Upper lobe of left lung (tissue), 6 donors: Measurements from ENCODE around the gene BMPR2. TPM values are rescaled to one million over a fixed set of nuclear protein-coding genes. Genes with fewer than 3 reads are reported as not detected.

Experiments used
- ATAC-seq, 2 donors: fragments of 200-7000 bp; cut with Tn5 transposase; one replicate each; pipeline ENCODE4 v1.9.1; 2022; ENCODE audit warnings: mild to moderate bottlenecking in 2 of 2, moderate library complexity in 2 of 2; ENCODE audit not compliant: low FRiP score in 2 of 2
- DNase-seq, 2 donors: peaks; one replicate each; pipeline ENCODE4 v3.0.0-alpha.2; 2019 to 2020
- H3K27ac ChIP-seq, 4 donors: fragments of 200-600 bp; sonication (generic); one replicate each; pipeline ENCODE4 v1.5.1; 2016 to 2019
- H3K27me3 ChIP-seq, 4 donors: fragments of 200-600 bp; sonication (generic); one replicate each; pipeline ENCODE4 v1.5.1; 2017 to 2019
- H3K36me3 ChIP-seq, 4 donors: fragments of 200-600 bp; sonication (generic); one replicate each; pipeline ENCODE4 v1.5.1; 2016 to 2019
- H3K4me1 ChIP-seq, 4 donors: fragments of 200-600 bp; sonication (generic); one replicate each; pipeline ENCODE4 v1.5.1; 2018 to 2019
- H3K4me3 ChIP-seq, 4 donors: fragments of 200-600 bp; sonication (generic); one replicate each; pipeline ENCODE4 v1.5.1; 2017 to 2019; ENCODE audit warnings: mild to moderate bottlenecking in 2 of 4, moderate library complexity in 1 of 4
- H3K9me3 ChIP-seq, 4 donors: fragments of 200-600 bp; sonication (generic); one replicate each; pipeline ENCODE4 v1.5.1; 2018 to 2019
- EP300 ChIP-seq, 4 donors: sonication (generic); formaldehyde crosslinking; IDR thresholded peaks; one replicate each; pipeline ENCODE4 v1.5.1; 2017; ENCODE audit warnings: antibody characterized with exemption in 4 of 4, control low read depth in 2 of 4
- POLR2A ChIP-seq, 4 donors: fragments of 450-650 bp; IDR thresholded peaks; one replicate each; pipeline ENCODE4 v1.5.1; 2016 to 2017; ENCODE audit warnings: antibody characterized with exemption in 4 of 4, mild to moderate bottlenecking in 2 of 4
- POLR2AphosphoS5 ChIP-seq, 2 donors: sonication (generic); formaldehyde crosslinking; IDR thresholded peaks; one replicate each; pipeline ENCODE4 v1.5.1; 2017; ENCODE audit warnings: antibody characterized with exemption in 2 of 2
- WGBS, 2 donors: methylation state at CpG; one replicate each; pipeline ENCODE4 v1.1.5; 2017 to 2018; 5-methylcytosine and 5-hydroxymethylcytosine counted together
- total RNA-seq, 6 donors: library from RNA; depleted of rRNA in 4 of 6; stranded (reverse); fragments of >200 nt in 4 of 6; gene quantifications; one replicate each; pipeline versions ENCODE4 v1.1.0 to v1.2.1, GENCODE V29; 2016 to 2021
- TF ChIP-seq, protein P1 (sequence below), 6 experiments: fragments of 450-650 bp in 4 of 6; fragments of 200-600 bp in 2 of 6; sonication (generic) in 2 of 6; IDR thresholded peaks; one replicate each; pipeline ENCODE4 v1.5.1; 2016 to 2019; ENCODE audit warnings: antibody characterized with exemption in 6 of 6
- donor health status: DM: no; HTN: no; CAD: no; lungs with moderate emphysema.
- donor health status: DM: no; HTN: yes; CAD: no; lungs with severe emphysema.

BMPR2 gene
- total RNA-seq, 6 donors from 2014 or later = 23.0 to 133 (median 77.2) TPM

GRCh38 chr2:202376460-202377206 is 506 bp downstream of the BMPR2 start:
- peak; percentile 48 to 87 for DNase-seq
- TF ChIP-seq POLR2A (IDR thresholded peaks at IDR 0.05) (no peak), EP300 (IDR thresholded peaks at IDR 0.05) (no peak), POLR2AphosphoS5 (IDR thresholded peaks at IDR 0.05) (peak in 1 of 2 donors; percentile 24)
- TF ChIP-seq, protein P1, sequence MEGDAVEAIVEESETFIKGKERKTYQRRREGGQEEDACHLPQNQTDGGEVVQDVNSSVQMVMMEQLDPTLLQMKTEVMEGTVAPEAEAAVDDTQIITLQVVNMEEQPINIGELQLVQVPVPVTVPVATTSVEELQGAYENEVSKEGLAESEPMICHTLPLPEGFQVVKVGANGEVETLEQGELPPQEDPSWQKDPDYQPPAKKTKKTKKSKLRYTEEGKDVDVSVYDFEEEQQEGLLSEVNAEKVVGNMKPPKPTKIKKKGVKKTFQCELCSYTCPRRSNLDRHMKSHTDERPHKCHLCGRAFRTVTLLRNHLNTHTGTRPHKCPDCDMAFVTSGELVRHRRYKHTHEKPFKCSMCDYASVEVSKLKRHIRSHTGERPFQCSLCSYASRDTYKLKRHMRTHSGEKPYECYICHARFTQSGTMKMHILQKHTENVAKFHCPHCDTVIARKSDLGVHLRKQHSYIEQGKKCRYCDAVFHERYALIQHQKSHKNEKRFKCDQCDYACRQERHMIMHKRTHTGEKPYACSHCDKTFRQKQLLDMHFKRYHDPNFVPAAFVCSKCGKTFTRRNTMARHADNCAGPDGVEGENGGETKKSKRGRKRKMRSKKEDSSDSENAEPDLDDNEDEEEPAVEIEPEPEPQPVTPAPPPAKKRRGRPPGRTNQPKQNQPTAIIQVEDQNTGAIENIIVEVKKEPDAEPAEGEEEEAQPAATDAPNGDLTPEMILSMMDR (IDR thresholded peaks at IDR 0.05) = no peak
- Histone ChIP-seq H3K36me3 (no peaks in the 10 kb centered on the region), H3K4me1 (peaks cover 9 to 19% (median 14%) of the 10 kb centered on the region in 4 donors), H3K4me3 (peak overlapping the region; percentile 47 to 87 (median 80)), H3K27me3 (no peaks in the 10 kb centered on the region), H3K9me3 (no peaks in the 10 kb centered on the region), H3K27ac (peak overlapping the region; percentile 93 to 97 (median 96))
- 0% methylated on average over 6 to 68 of the region's 69 CpGs for WGBS, 2 donors
- peak; percentile 39 to 56 for ATAC-seq

GRCh38 chr2:202377207-202377761 is 1.2 kb downstream of the BMPR2 start:
- peak; percentile 45 to 67 for ATAC-seq
- 1 to 3% methylated on average over 26 to 38 of the region's 38 CpGs for WGBS, 2 donors
- H3K9me3 ChIP-seq = no peaks in the 10 kb centered on the region

DNA sequence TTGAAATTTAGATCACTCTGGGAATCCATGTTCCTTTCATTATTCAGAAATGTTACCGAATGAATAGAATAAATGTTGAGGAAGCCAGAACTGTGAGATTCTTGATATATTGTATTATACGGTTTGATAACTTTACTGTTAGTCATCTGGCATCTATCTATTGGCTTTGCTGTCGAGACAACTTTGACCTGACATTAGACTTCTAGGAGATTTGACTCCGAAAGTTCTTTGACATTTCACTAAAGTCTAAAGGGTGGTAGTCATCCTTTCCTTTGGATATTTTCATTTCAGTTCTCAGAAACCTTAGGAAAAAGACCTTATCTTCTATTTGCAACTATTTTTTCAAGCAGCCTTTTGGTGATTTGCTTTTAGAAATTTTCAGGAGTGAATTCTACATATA is 1.9 kb downstream of the BMPR2 start:
- Histone ChIP-seq H3K9me3 (no peaks in the 10 kb centered on the region), H3K27ac (peak overlapping the region; percentile 93 to 97 (median 96)), H3K27me3 (no peaks in the 10 kb centered on the region), H3K4me3 (peak overlapping the region; percentile 47 to 87 (median 80)), H3K4me1 (peaks cover 13 to 19% (median 17%) of the 10 kb centered on the region in 4 donors), H3K36me3 (no peaks in the 10 kb centered on the region)
- no peak for TF ChIP-seq POLR2AphosphoS5 (IDR thresholded peaks at IDR 0.05)
- TF ChIP-seq, protein P1 (IDR thresholded peaks at IDR 0.05) = no peak
- TF ChIP-seq POLR2A (IDR thresholded peaks at IDR 0.05) = no peak
- no peak for TF ChIP-seq EP300 (IDR thresholded peaks at IDR 0.05)
- 9 to 13% methylated on average over 4 of the region's 4 CpGs for WGBS, 2 donors
- ATAC-seq (no peak), DNase-seq (no peak)

More at GRCh38 chr2:202377207-202377761, 1.2 kb downstream of the BMPR2 start:
- peak; percentile 43 to 90 for DNase-seq
- H3K36me3 ChIP-seq = no peaks in the 10 kb centered on the region
- no peaks in the 10 kb centered on the region for H3K27me3 ChIP-seq
- H3K27ac ChIP-seq = peak overlapping the region; percentile 93 to 97 (median 96)
- TF ChIP-seq EP300 (IDR thresholded peaks at IDR 0.05) (no peak), POLR2AphosphoS5 (IDR thresholded peaks at IDR 0.05) (peak in 1 of 2 donors; percentile 8), POLR2A (IDR thresholded peaks at IDR 0.05) (no peak)
- TF ChIP-seq, protein P1 (IDR thresholded peaks at IDR 0.05) = no peak
- H3K4me3 ChIP-seq = peak overlapping the region; percentile 47 to 87 (median 80)
- H3K4me1 ChIP-seq = peaks cover 12 to 19% (median 15%) of the 10 kb centered on the region in 4 donors

DNA sequence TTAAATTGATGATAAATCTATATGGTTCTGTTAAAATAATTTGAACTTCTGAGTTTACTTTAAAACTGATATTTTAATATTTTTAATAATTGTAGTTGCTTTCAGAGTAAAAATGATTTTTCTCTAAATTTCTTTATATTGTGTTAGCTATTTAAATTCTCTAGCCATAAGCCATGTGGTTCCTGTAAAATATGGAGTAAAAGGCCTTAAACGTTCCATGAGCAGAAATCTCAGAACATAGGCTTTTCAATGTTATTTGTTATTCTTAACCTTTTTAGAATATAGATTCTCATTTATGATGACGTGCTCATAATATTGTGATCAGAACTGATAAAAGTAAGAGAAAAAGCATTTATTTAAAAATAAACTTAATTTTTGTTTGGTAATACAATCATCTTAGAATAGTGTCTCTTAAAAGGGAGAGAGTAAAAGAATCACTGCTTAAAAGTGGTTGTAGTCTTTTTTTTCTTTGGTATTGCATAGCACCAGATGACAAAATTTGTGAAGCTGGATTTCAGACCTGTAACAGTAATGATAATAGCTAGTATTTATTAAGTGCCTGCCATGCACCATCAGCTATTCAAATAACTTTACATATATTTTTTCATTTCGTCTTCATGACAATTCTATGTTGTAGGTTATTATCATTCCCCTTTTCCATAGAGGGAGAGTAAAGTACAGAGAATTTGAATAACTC is 2.7 kb downstream of the BMPR2 start:
- DNase-seq = no peak
- no peaks in the 10 kb centered on the region for H3K9me3 ChIP-seq
- peak overlapping the region in 3 of 4 donors; percentile 93 to 97 (median 96) for H3K27ac ChIP-seq
- no peaks in the 10 kb centered on the region for H3K27me3 ChIP-seq
- H3K4me1 ChIP-seq = peaks cover 13 to 24% (median 20%) of the 10 kb centered on the region in 4 donors
- ATAC-seq = no peak
- TF ChIP-seq, protein P1 (IDR thresholded peaks at IDR 0.05) = no peak
- no peak for TF ChIP-seq POLR2A (IDR thresholded peaks at IDR 0.05)
- no peak for TF ChIP-seq EP300 (IDR thresholded peaks at IDR 0.05)
- TF ChIP-seq POLR2AphosphoS5 (IDR thresholded peaks at IDR 0.05) = no peak
- no peaks in the 10 kb centered on the region for H3K36me3 ChIP-seq
- 23 to 36% methylated on average over 3 of the region's 3 CpGs for WGBS, 2 donors
- H3K4me3 ChIP-seq = peak overlapping the region; percentile 3 to 87 (median 80)
